Body of pancreas (tissue), 4 donors: ENCODE measurements around the gene BOLA3.

ENCODE experiments used
- CTCF ChIP-seq, 7 experiments: fragments of 450-650 bp in 4 of 7; fragments of 200-600 bp in 3 of 7; sonication (generic) in 3 of 7; IDR thresholded peaks; one replicate each; pipeline ENCODE4 v1.5.1; 2016 to 2019; ENCODE audit warnings: antibody characterized with exemption in 7 of 7
- POLR2A ChIP-seq, 3 donors: fragments of 450-650 bp; IDR thresholded peaks; one replicate each; pipeline ENCODE4 v1.6.1; 2016; ENCODE audit warnings: antibody characterized with exemption in 3 of 3, mild to moderate bottlenecking in 2 of 3

DNA sequence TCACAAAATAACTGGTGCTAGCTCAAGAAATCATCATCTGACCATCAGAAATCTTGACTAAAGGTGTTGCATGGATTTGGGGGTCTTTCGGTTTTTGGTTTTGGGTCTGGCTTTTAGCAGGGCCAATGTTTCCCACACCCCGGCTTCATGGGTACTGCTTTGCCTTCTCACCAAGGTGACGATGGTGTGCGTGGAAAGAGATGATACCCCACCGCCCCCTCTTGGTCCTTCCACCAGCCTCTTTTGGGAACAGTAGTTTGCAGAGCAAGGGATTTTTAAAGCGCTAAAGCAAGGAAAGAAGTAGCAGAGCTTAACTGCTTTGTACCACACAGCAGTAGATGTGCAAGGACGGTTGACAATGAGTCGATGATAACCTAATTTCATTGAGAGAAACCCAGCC is 42.3 kb downstream of the BOLA3 start:
- TF ChIP-seq CTCF (IDR thresholded peaks at IDR 0.05) (no peak), POLR2A (IDR thresholded peaks at IDR 0.05) (no peak)
